HepG2 (cell line): Measurements from ENCODE around the gene MIDN. TPM values are rescaled to one million over a fixed set of nuclear protein-coding genes. Genes with fewer than 3 reads are reported as not detected.
A peak's percentile ranks its signal among the peaks of the same experiment; 100 is the strongest.

ENCODE experiments used
- DMAP1 ChIP-seq: IDR thresholded peaks from 2 replicates; pipeline ENCODE4 v1.6.1; 2016
- GATA4 ChIP-seq: sonication (generic); IDR thresholded peaks from 2 replicates; pipeline ENCODE4 v1.6.1; 2016; ENCODE audit warnings: antibody characterized with exemption, low read depth, borderline replicate concordance
- HNF4G ChIP-seq, 2 experiments: sonication (generic) in 1 of 2; formaldehyde crosslinking in 1 of 2; IDR thresholded peaks; 2 replicates each; pipeline versions ENCODE4 v1.4.0 to v1.6.1; 2011 to 2020; ENCODE audit warnings: borderline replicate concordance in 2 of 2, low read depth in 2 of 2, mild to moderate bottlenecking in 2 of 2, low read length in 1 of 2, missing genetic modification reagents in 1 of 2, moderate library complexity in 1 of 2
- KMT2A ChIP-seq: sonication (generic); formaldehyde crosslinking; IDR thresholded peaks from 2 replicates; pipeline ENCODE4 v1.4.0; 2020; ENCODE audit warnings: missing genetic modification reagents
- MAX ChIP-seq: IDR thresholded peaks from 2 replicates; pipeline ENCODE4 v1.6.1; 2012; ENCODE audit warnings: inconsistent platforms
- MTF1 ChIP-seq: sonication (generic); formaldehyde crosslinking; IDR thresholded peaks from 2 replicates; pipeline ENCODE4 v1.5.0; 2020; ENCODE audit warnings: missing genetic modification reagents
- PITX1 ChIP-seq: sonication (generic); formaldehyde crosslinking; IDR thresholded peaks from 2 replicates; pipeline ENCODE4 v1.5.1; 2020; ENCODE audit warnings: mild to moderate bottlenecking, missing genetic modification reagents
- RAD21 ChIP-seq: fragments of 450-650 bp; formaldehyde crosslinking; IDR thresholded peaks from 2 replicates; pipeline ENCODE4 v1.5.0; 2020; ENCODE audit warnings: mild to moderate bottlenecking
- RXRB ChIP-seq: IDR thresholded peaks from 2 replicates; pipeline ENCODE4 v1.6.1; 2016; ENCODE audit warnings: borderline replicate concordance, missing genetic modification reagents, missing compliant biosample characterization
- SALL1 ChIP-seq: sonication (generic); formaldehyde crosslinking; IDR thresholded peaks from 2 replicates; pipeline ENCODE4 v1.8.0; 2022; ENCODE audit warnings: mild to moderate bottlenecking, missing genetic modification reagents
- SALL2 ChIP-seq: sonication (generic); formaldehyde crosslinking; IDR thresholded peaks from 2 replicates; pipeline ENCODE4 v1.8.1; 2023; ENCODE audit warnings: mild to moderate bottlenecking, missing genetic modification reagents, inconsistent platforms
- TGIF2 ChIP-seq: IDR thresholded peaks from 2 replicates; pipeline ENCODE4 v1.6.1; 2016; ENCODE audit warnings: control low read depth, missing compliant biosample characterization
- ZBTB7A ChIP-seq: sonication (generic); formaldehyde crosslinking; IDR thresholded peaks from 2 replicates; pipeline ENCODE4 v1.8.0; 2022; ENCODE audit warnings: mild to moderate bottlenecking, missing genetic modification reagents
- ZNF281 ChIP-seq: sonication (generic); formaldehyde crosslinking; IDR thresholded peaks from 2 replicates; pipeline ENCODE4 v1.4.0; 2020; ENCODE audit warnings: missing genetic modification reagents, borderline replicate concordance
- ZNF326 ChIP-seq: sonication (generic); formaldehyde crosslinking; IDR thresholded peaks from 2 replicates; pipeline ENCODE4 v1.4.0; 2020; ENCODE audit warnings: missing genetic modification reagents, borderline replicate concordance
- ZNF460 ChIP-seq: sonication (generic); formaldehyde crosslinking; IDR thresholded peaks from 2 replicates; pipeline ENCODE4 v1.5.1; 2020; ENCODE audit warnings: missing genetic modification reagents, mild to moderate bottlenecking, borderline replicate concordance
- ZNF510 ChIP-seq: sonication (generic); formaldehyde crosslinking; IDR thresholded peaks from 2 replicates; pipeline ENCODE4 v1.4.0; 2020; ENCODE audit warnings: low read depth, mild to moderate bottlenecking, missing genetic modification reagents
- ZNF557 ChIP-seq: sonication (generic); formaldehyde crosslinking; IDR thresholded peaks from 2 replicates; pipeline ENCODE4 v1.4.0; 2020; ENCODE audit warnings: missing genetic modification reagents
- ZNF740 ChIP-seq: sonication (generic); formaldehyde crosslinking; IDR thresholded peaks from 2 replicates; pipeline ENCODE4 v1.4.0; 2020; ENCODE audit warnings: missing genetic modification reagents
- ZNF878 ChIP-seq: sonication (generic); formaldehyde crosslinking; IDR thresholded peaks from 2 replicates; pipeline ENCODE4 v1.8.1; 2023; ENCODE audit warnings: mild to moderate bottlenecking, missing genetic modification reagents, moderate library complexity
- polyA plus RNA-seq, 8 experiments: library from polyadenylated mRNA; depleted of rRNA in 3 of 8; stranded (reverse) in 7 of 8; unstranded in 1 of 8; fragments of >200 nt; fragmentation: Illumina TruSeq in 4 of 8; extraction: Trizol in 4 of 8; gene quantifications; 2 replicates each; pipeline versions ENCODE4 v1.2.1 to v1.2.3, GENCODE V29; 2011 to 2016; ENCODE audit warnings: low read depth in 4 of 8, missing spikeins in 1 of 8, mixed read lengths in 1 of 8; ENCODE audit not compliant: insufficient read depth in 1 of 8
- total RNA-seq, 5 experiments: library from RNA; depleted of rRNA; stranded (reverse); fragments of >200 nt; fragmentation: Illumina TruSeq; extraction: Trizol; gene quantifications; 2 replicates each; pipeline ENCODE4 v1.2.3, GENCODE V29; 2016; ENCODE audit warnings: low read depth in 1 of 5
- TF ChIP-seq, protein P1 (sequence below): sonication (generic); formaldehyde crosslinking; IDR thresholded peaks from 2 replicates; pipeline ENCODE4 v1.8.0; 2022; ENCODE audit warnings: mild to moderate bottlenecking, missing genetic modification reagents, moderate library complexity
- TF ChIP-seq, protein P2 (sequence below): sonication (generic); formaldehyde crosslinking; IDR thresholded peaks from 2 replicates; pipeline ENCODE4 v1.5.0; 2020; ENCODE audit warnings: mild to moderate bottlenecking, missing genetic modification reagents, borderline replicate concordance
- TF ChIP-seq, protein P3 (sequence below): sonication (generic); formaldehyde crosslinking; IDR thresholded peaks from 2 replicates; pipeline ENCODE4 v1.4.0; 2020; ENCODE audit warnings: missing genetic modification reagents

Gene MIDN
- total and polyA plus RNA-seq, 2 of the 13 experiments (the other 11 are each of a cell fraction or from before 2014, with no cell fraction given) = 8.4 to 18.0 TPM

DNA sequence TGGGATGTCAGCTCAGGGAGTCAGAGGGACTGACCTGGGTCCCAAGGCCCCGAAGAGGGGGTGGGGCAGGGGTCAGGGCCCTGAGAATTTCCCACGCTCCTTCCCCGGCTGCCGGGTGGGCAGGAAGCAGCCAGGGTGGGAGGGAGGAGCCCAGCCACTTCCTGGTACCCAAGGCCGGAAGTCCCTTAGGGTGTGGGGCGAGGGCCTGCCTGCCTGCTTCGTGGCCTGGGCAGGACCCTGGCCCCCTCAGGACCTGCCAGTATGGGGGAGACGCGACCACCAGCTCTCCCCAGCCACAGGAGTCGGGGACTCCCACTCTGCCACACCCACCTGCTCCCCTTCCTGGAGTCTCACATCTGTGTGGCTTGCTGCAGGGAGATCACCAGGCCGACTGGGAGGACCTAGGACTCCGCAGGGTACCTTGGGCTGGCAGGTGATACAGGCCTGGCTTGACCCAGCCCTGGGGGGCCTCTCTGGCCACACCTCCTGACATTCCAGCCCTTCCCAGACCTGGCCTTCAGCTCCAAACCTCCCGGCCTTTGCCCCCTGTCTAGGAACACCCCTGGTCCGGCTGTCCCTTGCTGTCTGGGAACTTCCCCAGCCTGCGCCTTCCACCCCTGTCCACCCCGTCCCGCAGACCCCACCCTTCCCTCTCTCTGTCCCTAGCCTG, 11.0 kb downstream of the MIDN start (continued):
- no peak for TF ChIP-seq GATA4
- no peak for TF ChIP-seq DMAP1
- TF ChIP-seq TGIF2 = peak; percentile 69; the same call in 1 of the 2 replicates
- peak; percentile 97 for TF ChIP-seq ZBTB7A (CRISPR knock-in tag)
- peak; percentile 89 for TF ChIP-seq ZNF326
- peak; percentile 70 for TF ChIP-seq MAX
- TF ChIP-seq MTF1 (CRISPR knock-in tag) = no peak
- peak; percentile 73; the same call in 1 of the 2 replicates for TF ChIP-seq PITX1 (CRISPR knock-in tag)
- TF ChIP-seq, protein P1, sequence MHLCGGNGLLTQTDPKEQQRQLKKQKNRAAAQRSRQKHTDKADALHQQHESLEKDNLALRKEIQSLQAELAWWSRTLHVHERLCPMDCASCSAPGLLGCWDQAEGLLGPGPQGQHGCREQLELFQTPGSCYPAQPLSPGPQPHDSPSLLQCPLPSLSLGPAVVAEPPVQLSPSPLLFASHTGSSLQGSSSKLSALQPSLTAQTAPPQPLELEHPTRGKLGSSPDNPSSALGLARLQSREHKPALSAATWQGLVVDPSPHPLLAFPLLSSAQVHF (CRISPR knock-in tag) = no peak
- peak; percentile 31; the same call in 1 of the 2 replicates for TF ChIP-seq ZNF460 (CRISPR knock-in tag)
- TF ChIP-seq, protein P2, sequence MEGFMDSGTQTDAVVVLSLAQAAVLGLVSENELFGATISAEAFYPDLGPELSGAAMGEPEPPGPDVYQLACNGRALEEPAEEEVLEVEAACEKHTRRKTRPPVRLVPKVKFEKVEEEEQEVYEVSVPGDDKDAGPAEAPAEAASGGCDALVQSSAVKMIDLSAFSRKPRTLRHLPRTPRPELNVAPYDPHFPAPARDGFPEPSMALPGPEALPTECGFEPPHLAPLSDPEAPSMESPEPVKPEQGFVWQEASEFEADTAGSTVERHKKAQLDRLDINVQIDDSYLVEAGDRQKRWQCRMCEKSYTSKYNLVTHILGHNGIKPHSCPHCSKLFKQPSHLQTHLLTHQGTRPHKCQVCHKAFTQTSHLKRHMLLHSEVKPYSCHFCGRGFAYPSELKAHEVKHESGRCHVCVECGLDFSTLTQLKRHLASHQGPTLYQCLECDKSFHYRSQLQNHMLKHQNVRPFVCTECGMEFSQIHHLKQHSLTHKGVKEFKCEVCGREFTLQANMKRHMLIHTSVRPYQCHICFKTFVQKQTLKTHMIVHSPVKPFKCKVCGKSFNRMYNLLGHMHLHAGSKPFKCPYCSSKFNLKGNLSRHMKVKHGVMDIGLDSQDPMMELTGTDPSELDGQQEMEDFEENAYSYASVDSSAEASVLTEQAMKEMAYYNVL = no peak; the same call in 1 of the 2 replicates
- TF ChIP-seq SALL1 (CRISPR knock-in tag) = peak; percentile 82
- peak; percentile 66; the same call in 1 of the 2 replicates for TF ChIP-seq ZNF740 (CRISPR knock-in tag)
- TF ChIP-seq HNF4G (IDR thresholded peaks at IDR 0.05; ENCODE audit: borderline replicate concordance, low read depth, low read length) = peak; percentile 87
- peak; percentile 84; the same call in 1 of the 2 replicates for TF ChIP-seq HNF4G (CRISPR knock-in tag; IDR thresholded peaks at IDR 0.05; ENCODE audit: borderline replicate concordance, low read depth)
- TF ChIP-seq ZNF281 = peak; percentile 88
- peak; percentile 74; the same call in 1 of the 2 replicates for TF ChIP-seq ZNF510 (CRISPR knock-in tag)
- TF ChIP-seq SALL2 (CRISPR knock-in tag) = no peak
- TF ChIP-seq RXRB (CRISPR knock-in tag) = peak; percentile 90
- TF ChIP-seq, protein P3, sequence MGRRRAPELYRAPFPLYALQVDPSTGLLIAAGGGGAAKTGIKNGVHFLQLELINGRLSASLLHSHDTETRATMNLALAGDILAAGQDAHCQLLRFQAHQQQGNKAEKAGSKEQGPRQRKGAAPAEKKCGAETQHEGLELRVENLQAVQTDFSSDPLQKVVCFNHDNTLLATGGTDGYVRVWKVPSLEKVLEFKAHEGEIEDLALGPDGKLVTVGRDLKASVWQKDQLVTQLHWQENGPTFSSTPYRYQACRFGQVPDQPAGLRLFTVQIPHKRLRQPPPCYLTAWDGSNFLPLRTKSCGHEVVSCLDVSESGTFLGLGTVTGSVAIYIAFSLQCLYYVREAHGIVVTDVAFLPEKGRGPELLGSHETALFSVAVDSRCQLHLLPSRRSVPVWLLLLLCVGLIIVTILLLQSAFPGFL = no peak
- TF ChIP-seq ZNF557 (CRISPR knock-in tag) = no peak
- peak; percentile 88 for TF ChIP-seq RAD21
- TF ChIP-seq ZNF878 (CRISPR knock-in tag) = peak; percentile 58; the same call in 1 of the 2 replicates
- TF ChIP-seq KMT2A = 0 out of 2 replicates have a peak, but pooled peaks have one; percentile 21
